DND-41 (cell line): ENCODE results near the gene CCSER2.

Experiments
- EZH2 ChIP-seq: IDR thresholded peaks from 3 replicates; pipeline ENCODE4 v1.6.1; 2012; ENCODE audit warnings: borderline replicate concordance, low read depth, mild to moderate bottlenecking, moderate library complexity, low read length, inconsistent platforms; ENCODE audit not compliant: severe bottlenecking
- TF ChIP-seq, protein P1 (sequence below): IDR thresholded peaks from 2 replicates; pipeline ENCODE4 v1.5.1; 2012; ENCODE audit warnings: borderline replicate concordance, low read length, moderate library complexity, mild to moderate bottlenecking; ENCODE audit not compliant: poor library complexity, severe bottlenecking; ENCODE audit errors: extremely low read depth

DNA sequence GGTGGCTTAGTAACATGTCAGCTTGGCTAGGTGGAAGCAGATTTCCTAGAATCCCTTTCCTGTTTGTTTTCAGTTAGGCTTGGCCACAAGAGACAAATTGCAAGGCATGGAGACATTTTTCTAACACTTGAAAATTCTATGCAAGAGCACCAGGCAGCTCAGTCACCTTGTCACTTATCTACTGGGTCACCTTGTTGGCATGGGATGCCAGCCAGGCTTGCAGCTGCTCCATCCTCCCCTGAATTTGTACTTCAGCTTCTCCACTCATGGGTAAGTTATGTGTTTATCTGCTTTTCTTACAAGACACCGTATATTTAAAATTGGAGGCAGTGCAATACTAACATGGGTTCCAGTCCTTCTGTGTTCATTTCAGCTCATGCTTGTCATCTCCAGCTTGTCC is 40.2 kb upstream of the CCSER2 start:
- TF ChIP-seq, protein P1, sequence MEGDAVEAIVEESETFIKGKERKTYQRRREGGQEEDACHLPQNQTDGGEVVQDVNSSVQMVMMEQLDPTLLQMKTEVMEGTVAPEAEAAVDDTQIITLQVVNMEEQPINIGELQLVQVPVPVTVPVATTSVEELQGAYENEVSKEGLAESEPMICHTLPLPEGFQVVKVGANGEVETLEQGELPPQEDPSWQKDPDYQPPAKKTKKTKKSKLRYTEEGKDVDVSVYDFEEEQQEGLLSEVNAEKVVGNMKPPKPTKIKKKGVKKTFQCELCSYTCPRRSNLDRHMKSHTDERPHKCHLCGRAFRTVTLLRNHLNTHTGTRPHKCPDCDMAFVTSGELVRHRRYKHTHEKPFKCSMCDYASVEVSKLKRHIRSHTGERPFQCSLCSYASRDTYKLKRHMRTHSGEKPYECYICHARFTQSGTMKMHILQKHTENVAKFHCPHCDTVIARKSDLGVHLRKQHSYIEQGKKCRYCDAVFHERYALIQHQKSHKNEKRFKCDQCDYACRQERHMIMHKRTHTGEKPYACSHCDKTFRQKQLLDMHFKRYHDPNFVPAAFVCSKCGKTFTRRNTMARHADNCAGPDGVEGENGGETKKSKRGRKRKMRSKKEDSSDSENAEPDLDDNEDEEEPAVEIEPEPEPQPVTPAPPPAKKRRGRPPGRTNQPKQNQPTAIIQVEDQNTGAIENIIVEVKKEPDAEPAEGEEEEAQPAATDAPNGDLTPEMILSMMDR, result no peak
- no peak for TF ChIP-seq EZH2
